ENCODE measurements around the gene HAO1.
"Not testable (repeated sequence)": the region's sequence is repeated elsewhere in the genome, so short reads cannot be mapped to it uniquely, and the experiment has no call there.

HAO1 gene

DNA sequence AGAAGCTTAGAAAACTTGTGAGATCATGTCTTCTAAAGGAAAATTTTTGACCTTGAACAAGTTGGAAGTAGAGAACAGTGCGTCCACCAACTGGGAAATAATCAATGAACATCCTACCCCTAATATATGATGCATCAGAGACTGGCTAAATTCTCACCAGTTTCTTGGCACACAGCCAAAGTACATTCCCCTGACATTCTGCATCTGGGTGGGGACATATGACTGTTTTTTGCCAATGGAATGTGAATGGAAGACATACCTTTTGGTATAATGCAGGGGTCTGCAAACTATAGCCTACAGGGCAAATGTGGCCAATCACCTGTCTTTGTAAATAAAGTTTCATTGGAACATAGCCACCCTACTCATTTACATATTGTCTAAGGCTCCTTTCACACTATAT is 84.7 kb downstream of the HAO1 start:
- DNase-seq (ENCODE audit: low read depth in 2 of 2): no peak

DNA sequence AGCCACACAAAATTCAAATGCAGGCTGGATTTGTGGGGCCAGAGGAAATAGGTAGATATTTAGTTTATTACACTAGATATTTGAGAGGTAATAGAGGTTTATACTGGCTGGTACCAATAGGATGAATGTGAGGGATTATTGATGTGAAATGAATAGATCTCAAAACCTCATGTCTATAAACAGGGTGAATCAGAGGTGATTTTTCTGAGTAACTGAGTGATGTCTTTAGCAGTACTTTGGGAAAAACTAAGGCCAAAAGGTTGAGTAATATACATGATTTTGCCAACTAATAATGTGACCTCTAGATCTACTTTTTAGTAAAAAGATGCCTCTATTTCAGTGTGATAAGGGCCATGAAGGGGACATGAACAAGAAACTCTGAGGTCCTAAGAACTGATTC is 86.8 kb downstream of the HAO1 start:
- no peak for DNase-seq (ENCODE audit: low read depth in 2 of 2)

DNA sequence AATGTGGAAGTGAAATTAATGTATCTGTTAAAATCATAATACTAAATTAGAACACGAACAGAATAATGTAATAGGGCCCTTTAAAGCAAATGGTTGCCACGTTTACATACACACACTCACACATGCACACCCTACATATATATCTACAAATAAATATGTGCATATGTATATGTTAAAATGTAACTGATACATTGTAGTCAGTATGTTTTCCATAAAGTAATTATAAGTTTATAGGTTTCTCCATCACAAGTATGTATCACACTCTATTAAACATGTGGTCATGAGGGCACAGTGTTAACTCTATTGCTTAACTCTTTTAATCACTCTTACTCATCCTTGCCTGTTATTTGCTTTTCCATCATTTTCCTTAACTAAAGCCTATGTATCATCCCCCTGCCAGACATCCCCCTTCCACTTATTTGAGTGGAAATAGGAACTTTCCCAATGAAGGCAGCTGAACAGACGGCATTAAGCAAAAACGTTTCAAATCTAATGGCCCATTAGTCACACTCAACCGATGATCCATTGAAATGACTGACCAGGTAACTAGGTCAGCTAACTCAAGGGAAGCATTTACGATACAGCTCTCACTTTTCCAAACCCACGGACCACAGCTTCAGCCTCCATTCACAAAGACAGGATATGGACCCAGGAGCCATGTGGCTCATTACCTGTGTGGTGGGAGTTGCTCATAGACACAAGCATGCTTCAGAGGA is 89.3 kb downstream of the HAO1 start:
- DNase-seq (ENCODE audit: low read depth in 2 of 2): no peak

DNA sequence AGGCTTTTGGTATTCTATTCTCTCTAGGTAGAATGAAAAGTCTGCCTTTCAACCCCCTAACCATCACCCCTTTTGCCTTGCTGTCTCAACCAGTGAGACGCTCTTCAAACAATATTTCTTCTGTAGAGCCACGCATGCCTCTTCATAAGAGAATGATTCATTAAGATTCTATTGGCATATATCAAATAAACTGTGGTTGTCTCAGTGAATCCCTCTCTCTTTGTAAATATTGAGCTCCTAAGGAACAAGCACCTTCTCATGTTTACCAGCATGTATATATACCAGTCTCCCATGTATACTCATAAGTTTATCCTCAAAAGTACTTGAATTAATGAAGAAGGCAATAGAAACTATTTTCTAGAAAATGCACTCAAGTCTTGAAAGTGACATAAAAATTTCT is 90.6 kb downstream of the HAO1 start:
- no peak for DNase-seq (ENCODE audit: low read depth in 2 of 2)

DNA sequence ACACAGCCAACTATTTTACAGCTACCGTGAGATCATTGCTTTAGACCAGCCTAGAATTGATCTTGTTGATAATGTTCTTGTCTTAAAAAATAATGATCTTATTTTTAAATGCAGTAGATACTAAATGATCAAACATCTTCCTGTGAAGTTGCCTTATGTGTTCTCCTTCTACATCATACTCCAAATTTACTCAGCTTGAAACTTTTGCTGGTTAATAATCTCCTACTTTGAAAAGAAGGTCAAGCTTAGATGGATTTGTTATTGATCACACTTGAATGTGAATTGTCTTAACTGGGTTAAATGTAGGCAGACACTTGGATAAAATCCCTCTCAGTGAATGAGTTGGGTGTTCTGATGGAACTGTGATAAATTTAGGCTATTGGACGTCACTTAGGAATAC is 91.9 kb downstream of the HAO1 start:
- no peak for DNase-seq (ENCODE audit: low read depth in 2 of 2)

DNA sequence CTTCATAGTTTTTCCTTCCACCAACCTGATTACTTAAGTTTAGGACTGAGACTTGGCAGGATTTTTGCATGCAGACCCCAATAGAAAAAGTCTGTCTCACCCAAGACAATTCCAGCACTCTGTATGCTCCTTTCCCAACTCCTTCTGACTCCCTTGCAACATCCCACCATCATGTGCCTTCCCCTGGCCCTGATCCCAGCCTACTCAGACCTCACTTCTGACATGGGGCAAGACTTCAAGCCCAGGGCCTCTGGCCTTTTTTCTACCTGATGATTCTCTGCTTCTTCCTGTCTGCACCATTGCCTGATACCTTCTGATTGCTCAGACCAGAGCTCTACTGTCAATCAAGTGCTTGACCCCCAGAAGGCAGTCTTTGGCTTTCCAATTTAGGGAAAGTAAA is 96.6 kb downstream of the HAO1 start:
- no peak for DNase-seq (ENCODE audit: low read depth in 2 of 2)

DNA sequence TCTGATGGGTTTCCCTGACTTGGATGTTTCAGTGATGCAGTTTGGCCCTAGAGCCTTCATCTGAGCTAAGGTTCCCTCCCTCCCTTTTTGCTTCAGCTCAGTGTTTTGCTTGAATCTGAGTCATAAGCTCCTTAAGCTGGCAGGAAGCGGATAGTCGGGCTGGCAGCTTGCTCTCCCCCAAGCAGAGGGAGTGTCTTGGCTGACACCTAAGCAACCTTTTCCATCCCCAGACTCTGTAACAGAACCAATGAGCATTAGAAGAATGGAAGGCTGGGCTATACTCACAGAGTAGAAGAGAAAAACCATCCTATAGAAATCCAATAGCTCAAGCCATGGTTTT is 98.3 kb downstream of the HAO1 start:
- no peak for DNase-seq (ENCODE audit: low read depth in 2 of 2)

DNA sequence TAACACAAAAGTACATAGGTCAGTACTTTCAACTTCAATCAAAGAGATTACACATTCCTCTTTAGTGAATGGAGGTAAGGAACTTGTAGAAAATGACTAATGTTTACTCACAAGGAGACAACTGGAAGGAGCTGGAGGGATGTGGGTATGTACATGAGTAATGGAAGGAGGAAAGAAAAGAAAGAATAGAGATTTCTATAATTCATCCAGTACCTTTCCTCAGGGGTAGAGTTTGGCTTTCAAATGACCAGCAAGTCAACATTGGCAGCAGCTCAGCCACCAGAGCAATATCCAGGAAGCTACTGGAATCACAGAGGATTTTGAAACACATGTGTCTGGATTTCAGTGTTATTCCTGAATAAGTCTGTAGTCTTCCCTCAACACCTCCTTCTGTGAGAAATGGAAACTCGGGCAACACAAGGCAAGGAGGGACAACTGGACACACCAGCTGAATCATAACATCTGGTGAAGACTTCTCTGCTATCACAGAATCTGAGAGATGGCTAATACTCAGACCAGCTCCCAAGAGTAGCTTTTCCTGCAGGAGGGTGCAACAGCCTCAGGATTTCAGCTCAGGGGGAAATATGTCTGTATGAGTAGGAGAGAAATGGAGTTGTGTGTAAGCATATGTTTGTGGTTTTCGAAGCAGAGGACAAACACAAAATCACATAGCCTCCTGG is 98.8 kb downstream of the HAO1 start:
- DNase-seq (ENCODE audit: low read depth in 2 of 2): no peak

DNA sequence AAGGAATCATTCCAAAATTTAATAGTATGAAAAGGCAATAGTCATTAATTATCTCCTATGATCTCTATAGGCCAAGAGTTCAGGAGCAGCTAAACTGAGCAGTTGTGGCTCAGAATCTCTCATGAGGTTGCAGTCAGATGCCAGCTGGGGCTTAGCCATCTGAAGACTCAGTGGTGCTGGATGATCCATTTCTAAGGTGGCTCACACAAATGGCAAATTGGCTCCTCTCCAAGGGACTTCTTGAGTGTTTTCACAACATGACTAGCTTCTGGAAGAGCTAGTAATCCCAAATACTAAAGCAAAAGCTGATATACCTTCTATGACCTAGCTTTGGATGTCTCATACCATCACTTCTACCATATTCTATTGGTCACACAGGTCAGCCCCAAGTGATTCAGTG is 104.2 kb downstream of the HAO1 start:
- DNase-seq (ENCODE audit: low read depth in 2 of 2): no peak

DNA sequence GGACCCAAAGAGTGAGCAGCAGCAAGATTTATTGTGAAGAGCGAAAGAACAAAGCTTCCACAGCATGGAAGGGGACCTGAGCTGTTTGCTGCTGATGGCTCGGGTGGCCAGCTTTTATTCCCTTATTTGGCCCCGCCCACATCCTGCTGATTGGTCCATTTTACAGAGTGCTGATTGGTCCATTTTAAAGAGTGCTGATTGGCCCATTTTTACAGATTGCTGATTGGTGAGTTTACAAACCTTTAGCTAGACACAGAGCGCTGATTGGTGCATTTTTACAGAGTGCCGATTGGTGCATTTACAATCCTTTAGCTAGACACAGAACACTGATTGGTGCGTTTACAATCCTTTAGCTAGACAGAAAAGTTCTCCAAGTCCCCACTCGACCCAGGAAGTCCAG is 105.8 kb downstream of the HAO1 start:
- not testable (repeated sequence) for DNase-seq (ENCODE audit: low read depth in 2 of 2)
